ENCODE results near the gene NEB.

DNA sequence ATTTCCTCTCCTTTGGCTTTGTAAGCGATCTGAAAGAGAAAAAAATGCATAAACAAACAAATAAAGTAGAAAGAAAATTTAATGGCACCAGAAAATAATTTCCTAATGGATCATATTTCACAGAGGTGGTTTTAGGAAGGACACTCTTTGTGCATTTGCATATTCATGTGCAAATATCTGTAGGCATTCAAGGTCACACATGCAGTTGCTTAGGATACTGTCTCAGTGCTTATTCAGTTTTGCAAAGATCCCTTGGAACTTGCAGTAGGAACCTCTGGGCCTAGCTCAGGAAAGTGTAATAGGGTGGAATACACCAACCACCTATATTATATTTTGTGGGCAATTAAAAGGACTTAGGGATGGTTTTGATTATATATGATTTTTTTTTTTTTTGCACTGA is 54.3 kb downstream of the NEB start:
- TF ChIP-seq, protein P1, sequence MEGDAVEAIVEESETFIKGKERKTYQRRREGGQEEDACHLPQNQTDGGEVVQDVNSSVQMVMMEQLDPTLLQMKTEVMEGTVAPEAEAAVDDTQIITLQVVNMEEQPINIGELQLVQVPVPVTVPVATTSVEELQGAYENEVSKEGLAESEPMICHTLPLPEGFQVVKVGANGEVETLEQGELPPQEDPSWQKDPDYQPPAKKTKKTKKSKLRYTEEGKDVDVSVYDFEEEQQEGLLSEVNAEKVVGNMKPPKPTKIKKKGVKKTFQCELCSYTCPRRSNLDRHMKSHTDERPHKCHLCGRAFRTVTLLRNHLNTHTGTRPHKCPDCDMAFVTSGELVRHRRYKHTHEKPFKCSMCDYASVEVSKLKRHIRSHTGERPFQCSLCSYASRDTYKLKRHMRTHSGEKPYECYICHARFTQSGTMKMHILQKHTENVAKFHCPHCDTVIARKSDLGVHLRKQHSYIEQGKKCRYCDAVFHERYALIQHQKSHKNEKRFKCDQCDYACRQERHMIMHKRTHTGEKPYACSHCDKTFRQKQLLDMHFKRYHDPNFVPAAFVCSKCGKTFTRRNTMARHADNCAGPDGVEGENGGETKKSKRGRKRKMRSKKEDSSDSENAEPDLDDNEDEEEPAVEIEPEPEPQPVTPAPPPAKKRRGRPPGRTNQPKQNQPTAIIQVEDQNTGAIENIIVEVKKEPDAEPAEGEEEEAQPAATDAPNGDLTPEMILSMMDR (conservative IDR thresholded peaks at IDR 0.05; ENCODE audit: low read depth, low read length): no peak
- TF ChIP-seq POLR2A (IDR thresholded peaks at IDR 0.05; ENCODE audit: low read depth, low read length) (no peak), FOS (IDR thresholded peaks at IDR 0.05; ENCODE audit: low read depth, low read length) (no peak), ELK1 (IDR thresholded peaks at IDR 0.05; ENCODE audit: borderline replicate concordance, low read depth, low read length) (no peak), RAD21 (IDR thresholded peaks at IDR 0.05; ENCODE audit: low read length) (no peak), RFX5 (IDR thresholded peaks at IDR 0.05; ENCODE audit: low read depth, low read length) (no peak), SMC3 (IDR thresholded peaks at IDR 0.05; ENCODE audit: low read depth, low read length) (no peak)
- TF ChIP-seq, protein P2, sequence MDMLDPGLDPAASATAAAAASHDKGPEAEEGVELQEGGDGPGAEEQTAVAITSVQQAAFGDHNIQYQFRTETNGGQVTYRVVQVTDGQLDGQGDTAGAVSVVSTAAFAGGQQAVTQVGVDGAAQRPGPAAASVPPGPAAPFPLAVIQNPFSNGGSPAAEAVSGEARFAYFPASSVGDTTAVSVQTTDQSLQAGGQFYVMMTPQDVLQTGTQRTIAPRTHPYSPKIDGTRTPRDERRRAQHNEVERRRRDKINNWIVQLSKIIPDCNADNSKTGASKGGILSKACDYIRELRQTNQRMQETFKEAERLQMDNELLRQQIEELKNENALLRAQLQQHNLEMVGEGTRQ (IDR thresholded peaks at IDR 0.05; ENCODE audit: low read depth, low read length): no peak

Measured in IMR-90 (cell line).